Measurements from ENCODE around the gene TMEM232.

TMEM232 gene

GRCh38 chr5:110507972-110508371, 218.5 kb downstream of the TMEM232 start:
- no peak for FAIRE-seq

- no peak for FAIRE-seq
Measured at GRCh38 chr5:110506378-110506777, 220.1 kb downstream of the TMEM232 start.

- FAIRE-seq: no peak
Measured at GRCh38 chr5:110496276-110496675, 230.2 kb downstream of the TMEM232 start.

DNA sequence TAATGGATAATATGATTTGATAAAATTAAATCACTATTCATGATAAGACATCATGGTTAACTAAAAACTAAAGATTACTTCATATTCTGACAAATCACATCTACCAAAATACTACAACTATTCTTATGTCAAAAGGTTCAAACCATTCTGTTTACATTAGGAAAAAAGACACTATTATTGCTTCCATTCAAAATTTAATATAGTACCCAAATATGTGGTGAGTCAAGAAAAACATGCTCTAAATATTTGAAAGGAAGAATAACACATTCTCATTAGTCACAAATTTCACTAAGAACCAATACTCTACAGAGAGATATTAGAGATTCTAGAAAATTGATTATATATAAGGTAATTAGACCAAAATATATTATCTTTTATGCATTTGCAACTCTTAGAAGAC, 234.0 kb downstream of the TMEM232 start:
- FAIRE-seq: no peak

DNA sequence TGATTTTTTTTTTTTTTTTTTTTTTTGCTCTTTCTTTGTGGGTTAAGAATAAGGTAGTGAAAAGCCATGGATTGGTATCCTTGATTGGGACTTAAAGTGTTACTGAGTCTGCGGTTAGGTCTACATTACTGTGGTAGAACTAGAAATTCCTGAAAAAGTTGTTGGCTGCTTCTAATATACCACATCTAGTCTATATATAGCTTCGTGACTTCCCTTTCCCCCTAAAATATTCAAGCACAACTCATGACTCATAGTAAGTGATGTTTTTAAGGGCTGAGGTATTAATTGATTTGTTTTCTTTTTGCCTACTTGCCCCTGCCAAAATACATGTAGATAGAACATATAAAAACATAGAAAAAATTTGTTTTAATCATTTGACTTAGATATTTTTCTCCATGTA, 247.6 kb downstream of the TMEM232 start:
- FAIRE-seq: no peak

DNA sequence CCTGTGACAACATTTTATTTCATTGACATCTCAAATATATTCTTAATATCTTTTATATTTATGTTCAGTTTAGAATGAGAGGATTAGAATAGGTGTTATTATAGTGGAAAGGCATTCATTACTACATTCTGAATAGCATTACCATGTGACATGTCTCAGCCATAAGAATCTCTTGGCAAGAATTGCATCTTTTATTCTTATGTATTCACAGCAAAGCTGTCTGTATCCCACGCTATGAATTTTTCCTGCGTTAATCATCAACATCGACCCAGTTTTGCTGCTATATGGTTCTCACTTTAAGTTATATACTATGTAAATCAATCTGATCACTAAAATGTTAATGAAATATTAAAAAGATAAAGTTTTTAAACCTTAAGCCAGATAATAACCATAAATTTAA, 248.6 kb downstream of the TMEM232 start:
- no peak for FAIRE-seq

DNA sequence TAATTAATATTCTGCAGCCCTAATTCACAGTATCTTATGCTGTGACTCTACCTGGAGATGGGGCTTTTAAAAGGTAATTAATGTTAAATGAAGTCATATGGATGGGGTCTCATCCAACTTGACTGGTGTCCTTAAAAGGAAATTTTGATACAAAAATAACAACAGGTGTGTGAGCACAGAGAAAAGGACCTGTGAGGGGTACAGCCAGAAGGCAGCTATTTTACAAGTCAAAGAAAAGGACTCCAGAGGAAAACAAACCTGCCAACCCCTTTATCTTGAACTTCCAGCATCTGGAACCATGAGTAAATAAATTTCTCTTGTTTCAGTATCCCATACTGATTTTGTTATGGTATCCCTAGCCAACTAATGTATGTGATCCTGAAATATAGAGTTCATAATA, 250.3 kb downstream of the TMEM232 start:
- FAIRE-seq: no peak

DNA sequence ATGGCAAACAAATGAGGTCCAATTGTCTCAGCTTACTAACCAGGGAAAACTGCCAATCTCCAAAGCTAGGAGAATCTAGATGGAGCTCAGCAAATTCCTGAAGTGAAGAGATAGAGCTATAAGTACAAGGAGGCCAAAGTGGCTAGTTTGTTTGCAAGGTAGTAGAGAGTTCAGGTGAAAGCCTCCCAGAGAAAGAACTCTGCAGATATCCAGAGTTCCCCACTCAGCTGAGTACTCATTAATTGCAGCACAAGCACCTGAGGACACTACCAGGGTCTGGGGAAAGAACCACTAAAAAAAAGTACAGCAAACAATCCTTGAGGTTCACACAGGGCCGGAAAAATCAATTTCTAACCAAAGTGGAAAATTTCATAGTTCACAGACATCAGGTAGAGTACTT, 250.9 kb downstream of the TMEM232 start:
- FAIRE-seq: no peak

DNA sequence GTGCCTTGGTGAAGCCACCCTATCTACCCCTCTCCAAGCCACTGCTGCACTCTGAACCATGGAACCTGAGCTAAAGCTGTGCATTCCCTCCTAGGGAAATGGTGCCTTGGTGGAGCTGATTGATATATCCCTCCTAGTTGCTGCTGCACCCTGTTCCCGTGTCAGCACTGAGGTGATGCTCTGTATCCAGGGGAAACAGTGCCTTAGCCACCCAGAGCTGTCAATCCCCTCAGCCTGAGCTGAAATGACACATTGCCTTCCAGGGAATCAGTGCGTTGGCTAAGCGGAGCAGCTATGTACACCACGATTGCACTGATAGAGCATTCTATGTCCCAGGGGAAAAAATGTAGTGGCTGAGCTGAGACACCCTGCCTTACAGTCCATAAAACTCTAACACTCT, 257.0 kb downstream of the TMEM232 start:
- no peak for FAIRE-seq

DNA sequence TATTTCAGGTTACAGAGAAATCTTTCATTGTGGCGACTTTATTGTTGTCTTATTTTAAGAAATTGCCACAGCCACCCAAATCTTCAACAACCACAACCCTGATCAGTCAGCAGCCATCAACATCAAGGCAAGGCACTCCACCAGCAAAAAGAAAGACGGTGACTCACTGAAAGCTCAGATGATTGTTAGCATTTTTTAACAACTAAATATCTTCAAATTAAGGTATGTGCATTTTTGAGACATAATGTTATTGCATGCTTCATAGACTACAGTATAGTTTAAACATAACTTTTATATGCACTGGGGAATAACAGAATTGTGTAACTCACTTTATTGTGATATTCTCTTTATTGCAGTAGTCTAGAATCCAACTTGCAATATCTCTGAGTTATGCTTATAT, 263.4 kb downstream of the TMEM232 start:
- no peak for FAIRE-seq

DNA sequence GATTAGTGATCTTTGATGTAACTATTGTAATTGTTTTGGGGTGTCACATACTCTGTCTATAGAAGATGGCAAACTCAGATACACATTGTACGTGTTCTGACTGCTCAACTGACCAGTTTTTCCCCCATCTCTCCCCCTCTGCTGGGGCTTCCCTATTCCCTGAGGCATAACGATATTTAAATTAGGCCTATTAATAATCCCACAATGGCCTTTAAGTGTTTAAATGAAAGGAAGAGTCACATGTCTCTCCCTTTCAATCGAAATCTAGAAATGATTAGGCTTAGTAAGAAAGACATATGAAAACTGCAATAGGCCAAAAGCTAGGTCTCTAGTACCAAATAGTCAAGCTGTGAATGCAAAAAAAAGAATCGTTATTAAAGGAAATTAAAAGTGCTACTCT, 265.6 kb downstream of the TMEM232 start:
- no peak for FAIRE-seq

DNA sequence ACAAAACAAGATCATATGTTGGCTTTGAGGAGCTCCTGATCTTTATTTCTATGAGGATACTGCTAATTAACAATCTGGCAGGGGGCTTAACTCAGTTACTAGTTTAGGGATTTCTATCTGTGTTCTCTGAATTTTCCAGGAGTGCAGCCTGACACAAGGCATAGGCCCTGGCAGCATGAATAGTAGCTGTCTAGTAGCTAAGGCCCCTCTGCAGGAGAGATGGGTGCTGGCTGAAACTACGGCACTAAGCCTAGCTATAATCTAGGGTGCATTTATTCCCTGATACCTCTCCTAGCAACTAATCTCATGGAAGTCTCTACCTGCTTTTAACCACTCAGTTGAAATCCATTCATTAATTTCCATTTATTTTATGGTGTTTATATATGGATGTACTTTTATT, 268.2 kb downstream of the TMEM232 start:
- FAIRE-seq: no peak

DNA sequence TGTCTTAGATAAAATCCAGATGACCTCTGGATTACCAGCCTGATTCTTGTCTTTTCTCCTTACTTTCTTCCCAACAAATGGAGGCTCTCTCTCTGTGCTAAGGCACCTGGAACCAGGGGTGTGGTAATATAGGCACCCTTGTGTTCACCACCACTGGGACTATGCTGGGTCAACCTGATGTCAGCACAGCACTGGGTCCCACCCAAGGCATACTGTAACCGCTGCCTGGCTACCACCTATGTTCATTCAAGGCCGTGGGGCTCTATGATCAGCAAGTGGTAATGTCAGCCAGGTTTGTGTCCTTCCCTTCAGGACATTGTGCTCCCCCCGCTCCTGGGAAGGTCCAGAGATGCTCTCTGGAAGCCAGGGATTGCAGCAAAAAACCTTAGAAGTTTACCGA, 283.6 kb downstream of the TMEM232 start:
- no peak for FAIRE-seq

DNA sequence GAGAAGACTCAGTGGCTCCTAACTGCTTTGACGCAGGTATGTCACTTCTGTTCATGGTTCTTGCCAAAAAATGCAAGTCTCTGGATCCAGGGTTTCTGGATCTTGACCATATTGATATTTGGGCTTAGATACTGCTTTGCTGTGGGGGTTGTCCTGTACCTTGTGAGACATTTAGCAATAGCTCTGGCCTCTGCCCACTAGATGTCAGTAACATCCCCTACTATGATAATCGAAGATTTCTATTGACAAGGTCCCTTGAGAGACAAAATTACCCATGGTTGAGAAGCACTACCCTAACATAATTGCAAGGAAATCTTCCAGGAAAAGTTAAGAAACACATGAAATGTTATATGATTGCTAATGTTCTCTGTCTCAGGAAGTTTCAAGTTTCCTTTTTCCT, 285.4 kb downstream of the TMEM232 start:
- no peak for FAIRE-seq

DNA sequence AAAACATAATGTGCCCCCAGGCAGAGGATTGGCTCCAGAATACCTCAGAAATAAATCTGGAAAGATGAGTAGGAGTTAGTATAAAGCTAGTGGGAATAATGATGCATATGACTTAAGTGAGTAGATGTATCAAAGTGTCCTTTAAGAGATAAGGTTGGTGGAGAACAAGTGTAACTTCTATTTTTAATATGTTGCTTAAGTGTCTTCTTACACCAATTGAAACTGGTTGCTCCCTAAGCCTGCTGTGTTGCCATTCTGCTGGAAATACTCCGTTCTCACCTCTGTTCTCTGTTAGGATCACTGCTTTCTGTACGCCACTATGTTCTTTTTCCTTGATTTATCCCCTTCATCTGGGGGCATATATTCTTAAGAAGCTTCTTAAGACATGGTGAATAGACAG, 286.4 kb downstream of the TMEM232 start:
- FAIRE-seq: no peak

GRCh38 chr5:110439296-110439695, 287.2 kb downstream of the TMEM232 start:
- no peak for FAIRE-seq

DNA sequence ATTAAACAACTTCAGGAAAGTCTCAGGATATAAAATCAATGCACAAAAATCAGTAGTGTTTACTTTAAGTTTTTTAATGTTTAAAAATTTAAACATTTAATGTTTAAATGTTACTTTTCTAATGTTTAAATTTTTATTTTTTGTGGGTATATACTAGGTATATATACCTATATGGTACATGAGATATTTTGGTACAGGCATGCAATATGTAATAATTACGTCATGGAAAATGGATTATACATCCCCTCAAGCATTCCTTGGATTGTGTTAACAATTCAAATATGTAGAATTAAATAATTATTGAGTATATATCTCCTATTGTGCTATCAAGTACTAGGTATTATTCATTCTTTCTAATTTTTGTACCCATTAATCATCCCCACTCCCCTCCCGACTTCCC, 291.3 kb downstream of the TMEM232 start:
- FAIRE-seq: no peak

DNA sequence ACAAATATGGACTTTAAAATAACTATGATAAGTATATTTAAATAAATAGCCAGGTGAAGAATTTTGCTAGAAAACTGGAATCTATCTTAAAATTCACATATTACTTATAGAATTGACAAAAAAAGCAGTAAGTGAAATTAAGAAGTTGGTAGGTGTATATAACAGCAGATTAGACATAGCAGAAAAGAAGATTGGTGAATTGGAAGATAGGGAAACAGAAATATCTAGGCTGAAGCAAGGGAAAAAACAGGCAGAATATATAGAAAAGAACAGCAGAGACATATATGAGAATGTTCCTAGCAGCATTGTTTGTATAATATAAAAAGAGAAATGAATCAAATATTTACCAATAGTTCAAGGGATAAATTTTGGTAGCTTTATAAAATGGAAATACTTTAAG, 294.9 kb downstream of the TMEM232 start:
- no peak for FAIRE-seq

- FAIRE-seq: no peak
Measured at GRCh38 chr5:110414360-110414759, 312.1 kb downstream of the TMEM232 start.

DNA sequence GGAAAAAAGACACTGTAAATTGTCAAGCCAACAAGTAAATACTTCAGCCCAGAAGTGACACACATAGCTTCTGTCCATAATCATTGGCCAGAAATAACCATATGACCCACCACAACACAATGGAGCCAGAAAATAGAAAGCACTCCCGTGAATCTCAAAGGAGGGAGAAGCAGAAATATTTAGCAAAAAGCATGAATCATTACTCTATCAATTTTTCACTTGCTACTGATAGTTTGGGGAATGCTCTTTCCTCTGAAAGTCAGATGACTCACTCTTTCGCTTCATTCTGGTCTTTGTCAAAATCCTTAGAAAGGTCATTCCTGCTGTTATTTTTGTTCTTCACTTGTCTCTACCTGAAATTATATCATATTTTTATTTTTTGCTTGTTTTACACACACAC, 312.6 kb downstream of the TMEM232 start:
- no peak for FAIRE-seq

- FAIRE-seq: no peak
Measured at GRCh38 chr5:110409571-110409970, 316.9 kb downstream of the TMEM232 start.

- no peak for FAIRE-seq
Measured at GRCh38 chr5:110402562-110402961, 323.9 kb downstream of the TMEM232 start.

DNA sequence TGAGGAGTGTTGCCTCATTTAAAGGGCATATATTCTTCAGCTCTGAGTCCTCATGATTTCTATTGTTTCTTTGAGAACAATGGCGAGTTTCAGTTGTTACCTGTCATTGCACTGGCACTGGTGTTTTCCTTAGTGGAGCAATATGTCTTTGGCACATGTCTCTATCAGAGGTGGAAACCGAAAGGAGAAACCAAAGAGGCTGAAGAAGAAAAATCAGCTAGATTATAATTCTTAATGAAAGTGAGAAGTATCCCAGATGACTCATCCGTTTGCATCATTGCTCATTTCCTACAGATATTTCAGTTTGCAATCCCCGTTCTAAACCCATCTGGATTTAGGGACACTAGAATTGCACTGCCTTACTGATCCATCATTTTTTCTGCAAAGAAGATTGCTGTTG, 324.6 kb downstream of the TMEM232 start:
- no peak for FAIRE-seq

- FAIRE-seq: no peak
Measured at GRCh38 chr5:110398951-110399350, 327.5 kb downstream of the TMEM232 start.

DNA sequence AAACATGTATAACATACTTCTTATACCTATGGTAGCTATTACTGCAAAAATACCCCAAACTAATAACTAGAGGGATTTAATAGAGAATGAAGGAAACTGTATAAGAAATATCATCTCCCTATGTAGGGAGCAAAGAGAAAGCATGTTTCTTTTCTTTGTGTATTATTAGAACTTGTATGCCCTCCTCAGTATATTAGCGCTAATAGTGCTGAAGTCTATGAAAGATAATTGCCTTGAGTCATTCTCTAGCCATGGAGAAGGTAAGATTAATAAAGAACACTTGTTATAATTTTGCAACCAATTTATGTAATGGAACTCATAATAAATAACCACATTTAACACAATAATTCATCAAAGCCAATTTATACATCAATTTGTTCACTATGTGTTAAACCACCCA, 329.2 kb downstream of the TMEM232 start:
- no peak for FAIRE-seq

DNA sequence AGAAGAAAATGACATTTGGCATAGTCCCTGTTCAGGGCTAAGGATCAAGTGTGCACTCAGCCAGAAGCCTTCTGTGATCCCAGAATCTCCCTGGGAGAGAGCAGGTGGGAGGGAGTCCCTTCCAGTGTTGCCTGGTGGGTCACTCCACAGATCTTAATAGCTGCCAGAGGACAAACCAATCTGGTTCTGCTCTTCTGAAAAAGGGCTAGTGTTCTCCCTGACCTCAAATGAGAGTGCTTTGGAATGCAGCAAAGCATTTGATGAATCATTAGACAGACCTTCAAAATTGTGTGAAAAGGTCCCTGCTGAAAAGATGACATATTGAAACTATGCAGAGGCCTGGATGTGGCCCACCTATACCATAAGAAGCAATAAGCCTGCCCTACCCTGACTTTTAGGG, 339.7 kb downstream of the TMEM232 start:
- FAIRE-seq: no peak

Data from G401.6 (cell line).